Right lobe of liver (tissue), 6 donors: ENCODE data around the gene CERT1. TPM values are rescaled to one million over a fixed set of nuclear protein-coding genes. Genes with fewer than 3 reads are reported as not detected.

Experiments used
- ATAC-seq, 4 donors: fragments of 200-7000 bp; cut with Tn5 transposase; one replicate each; pipeline ENCODE4 v1.9.1; 2020; ENCODE audit warnings: mild to moderate bottlenecking in 4 of 4, moderate library complexity in 4 of 4
- DNase-seq, 3 donors: peaks; one replicate each; pipeline ENCODE4 v3.0.0-alpha.2; 2020
- H3K27ac ChIP-seq, 3 donors: fragments of 200-600 bp; one replicate each; pipeline ENCODE4 v1.8.0; 2022
- H3K27me3 ChIP-seq, 2 donors: fragments of 200-600 bp; one replicate each; pipeline ENCODE4 v1.8.0; 2022
- H3K36me3 ChIP-seq, 4 donors: fragments of 200-600 bp; sonication (generic) in 1 of 4; one replicate each; pipeline versions ENCODE4 v1.5.1 to v1.8.0; 2017 to 2022; ENCODE audit warnings: control low read depth in 1 of 4
- H3K4me1 ChIP-seq, 4 donors: fragments of 200-600 bp; sonication (generic) in 1 of 4; one replicate each; pipeline versions ENCODE4 v1.5.1 to v1.8.0; 2017 to 2022; ENCODE audit warnings: control low read depth in 1 of 4
- H3K4me3 ChIP-seq, 3 donors: fragments of 200-600 bp; one replicate each; pipeline ENCODE4 v1.8.0; 2022
- H3K9me3 ChIP-seq, 4 donors: fragments of 200-600 bp; sonication (generic) in 1 of 4; one replicate each; pipeline versions ENCODE4 v1.5.1 to v1.8.0; 2017 to 2022; ENCODE audit warnings: control low read depth in 1 of 4
- POLR2A ChIP-seq: fragments of 450-650 bp; IDR thresholded peaks from one replicate; pipeline ENCODE4 v1.6.1; 2017; ENCODE audit warnings: antibody characterized with exemption, mild to moderate bottlenecking
- WGBS: methylation state at CpG from one replicate; pipeline ENCODE4 v1.1.6; 2018; ENCODE audit warnings: low coverage, low lambda C conversion rate; ENCODE audit not compliant: insufficient coverage; ENCODE audit errors: missing lambda C conversion rate; 5-methylcytosine and 5-hydroxymethylcytosine counted together
- intact Hi-C, 2 donors: fragments of 100-400 bp; cut with DNase I; formaldehyde crosslinking; loops; one replicate each; pipeline versions ENCODE4 v1.11.2 to v1.14.1; 2022
- total RNA-seq, 6 experiments: library from RNA; depleted of rRNA in 2 of 6; stranded (reverse); fragments of >200 nt in 2 of 6; fragmentation: NEBNext Ultra II Directional in 3 of 6; extraction: Animal tissue kit (Norgen Biotek cat#: 25700) in 3 of 6; gene quantifications; one replicate each; pipeline versions ENCODE4 v1.1.0 to v1.2.4, GENCODE V29; 2016 to 2023
- TF ChIP-seq, protein P1 (sequence below), 4 donors: fragments of 200-600 bp in 3 of 4; fragments of 450-650 bp in 1 of 4; IDR thresholded peaks; one replicate each; pipeline versions ENCODE4 v1.5.1 to v1.8.0; 2016 to 2022; ENCODE audit warnings: antibody characterized with exemption in 4 of 4, mild to moderate bottlenecking in 2 of 4
- donor health status: DM: no; HTN: yes; CAD: no.
- donor health status: DM: no; HTN: no; CAD: no.
- donor health status: DM: no; HTN: no; CAD: no.
- donor health status: DM: no; HTN: yes; CAD: no.
- donor health status: DM: no; HTN: yes; CAD: no.

Gene CERT1
- total RNA-seq, 6 experiments from 2014 or later: 14.6 to 25.5 (median 19.7) TPM

DNA sequence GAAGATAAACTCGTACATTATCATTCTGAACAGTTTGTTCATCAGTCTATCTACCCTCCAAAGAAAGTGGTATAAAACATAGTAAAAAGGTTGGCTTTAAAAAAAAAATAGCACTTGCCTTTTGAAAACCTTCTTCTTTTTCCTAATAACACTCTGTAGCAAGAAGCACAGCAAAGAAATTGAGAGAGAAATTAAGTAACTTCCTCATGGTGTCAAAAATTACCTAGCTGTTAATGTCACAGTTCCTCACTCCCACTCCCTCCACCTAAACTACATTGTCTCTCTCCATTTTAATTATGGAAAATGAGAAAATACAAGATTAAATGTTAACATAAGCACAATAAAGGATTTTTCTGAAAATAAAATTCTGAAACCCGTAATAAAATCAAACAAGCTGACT, 72.2 kb downstream of the CERT1 start:
- no peaks in the 10 kb centered on the region for H3K27me3 ChIP-seq
- no peak overlapping the region for H3K27ac ChIP-seq
- no peaks in the 10 kb centered on the region for H3K9me3 ChIP-seq
- H3K4me1 ChIP-seq: no peaks in the 10 kb centered on the region
- TF ChIP-seq, protein P1, sequence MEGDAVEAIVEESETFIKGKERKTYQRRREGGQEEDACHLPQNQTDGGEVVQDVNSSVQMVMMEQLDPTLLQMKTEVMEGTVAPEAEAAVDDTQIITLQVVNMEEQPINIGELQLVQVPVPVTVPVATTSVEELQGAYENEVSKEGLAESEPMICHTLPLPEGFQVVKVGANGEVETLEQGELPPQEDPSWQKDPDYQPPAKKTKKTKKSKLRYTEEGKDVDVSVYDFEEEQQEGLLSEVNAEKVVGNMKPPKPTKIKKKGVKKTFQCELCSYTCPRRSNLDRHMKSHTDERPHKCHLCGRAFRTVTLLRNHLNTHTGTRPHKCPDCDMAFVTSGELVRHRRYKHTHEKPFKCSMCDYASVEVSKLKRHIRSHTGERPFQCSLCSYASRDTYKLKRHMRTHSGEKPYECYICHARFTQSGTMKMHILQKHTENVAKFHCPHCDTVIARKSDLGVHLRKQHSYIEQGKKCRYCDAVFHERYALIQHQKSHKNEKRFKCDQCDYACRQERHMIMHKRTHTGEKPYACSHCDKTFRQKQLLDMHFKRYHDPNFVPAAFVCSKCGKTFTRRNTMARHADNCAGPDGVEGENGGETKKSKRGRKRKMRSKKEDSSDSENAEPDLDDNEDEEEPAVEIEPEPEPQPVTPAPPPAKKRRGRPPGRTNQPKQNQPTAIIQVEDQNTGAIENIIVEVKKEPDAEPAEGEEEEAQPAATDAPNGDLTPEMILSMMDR (IDR thresholded peaks at IDR 0.05): no peak
- TF ChIP-seq POLR2A: no peak
- ATAC-seq (no peak), DNase-seq (no peak)
- H3K4me3 ChIP-seq: no peak overlapping the region
- intact Hi-C loops: no loop called here
- 87% methylated on average over 2 of the region's 2 CpGs for WGBS
- no peaks in the 10 kb centered on the region for H3K36me3 ChIP-seq

DNA sequence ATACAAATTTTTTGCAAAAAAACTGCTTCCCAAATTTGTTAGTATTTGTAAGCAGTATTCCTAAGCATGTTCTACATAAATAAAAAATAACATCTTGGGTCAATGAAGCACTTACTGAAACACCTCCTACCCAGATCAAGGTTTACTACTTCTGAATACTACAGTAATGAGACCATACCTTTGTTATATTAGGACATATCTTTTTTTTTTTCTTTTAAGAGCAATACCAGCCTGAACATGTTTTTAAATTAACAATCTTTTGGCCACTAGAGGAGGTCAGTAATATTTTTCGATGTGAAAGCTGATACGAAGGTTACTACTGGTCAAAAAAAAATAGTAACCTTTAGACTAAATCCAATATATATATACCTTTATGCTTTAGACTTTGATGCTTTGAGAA, 72.7 kb downstream of the CERT1 start:
- no peaks in the 10 kb centered on the region for H3K9me3 ChIP-seq
- no peaks in the 10 kb centered on the region for H3K36me3 ChIP-seq
- DNase-seq (no peak), ATAC-seq (no peak)
- 53% methylated on average over 2 of the region's 2 CpGs for WGBS
- no peak overlapping the region for H3K27ac ChIP-seq
- H3K27me3 ChIP-seq: no peaks in the 10 kb centered on the region
- intact Hi-C loops: no loop called here
- H3K4me1 ChIP-seq: no peaks in the 10 kb centered on the region
- no peak overlapping the region for H3K4me3 ChIP-seq
- TF ChIP-seq, protein P1 (IDR thresholded peaks at IDR 0.05): no peak
- TF ChIP-seq POLR2A: no peak

DNA sequence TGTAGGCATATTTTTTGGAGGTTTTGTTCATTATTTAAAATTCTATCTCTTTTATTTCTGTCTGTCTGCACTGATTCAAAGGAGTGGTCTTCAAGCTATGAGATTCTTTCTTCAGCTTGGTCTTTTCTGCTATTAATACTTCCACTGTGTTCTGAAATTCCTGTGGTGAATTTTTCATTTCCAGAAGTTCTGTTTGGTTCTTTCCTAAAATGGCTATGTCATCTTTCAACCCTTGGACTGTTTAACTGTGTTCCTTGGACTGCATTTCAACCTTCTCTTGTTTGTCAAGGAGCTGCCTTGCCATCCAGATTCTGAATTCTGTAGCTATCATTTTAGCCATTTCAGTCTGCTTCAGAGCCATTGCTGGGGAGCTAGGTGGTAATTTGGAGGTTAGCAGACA, 76.3 kb downstream of the CERT1 start:
- TF ChIP-seq, protein P1 (IDR thresholded peaks at IDR 0.05): no peak
- no peak for TF ChIP-seq POLR2A
- no peak for DNase-seq
- Histone ChIP-seq H3K36me3 (no peaks in the 10 kb centered on the region), H3K4me1 (no peaks in the 10 kb centered on the region), H3K27me3 (no peaks in the 10 kb centered on the region), H3K4me3 (no peak overlapping the region), H3K9me3 (no peaks in the 10 kb centered on the region), H3K27ac (no peak overlapping the region)
- no peak for ATAC-seq
- intact Hi-C loops: no loop called here

DNA sequence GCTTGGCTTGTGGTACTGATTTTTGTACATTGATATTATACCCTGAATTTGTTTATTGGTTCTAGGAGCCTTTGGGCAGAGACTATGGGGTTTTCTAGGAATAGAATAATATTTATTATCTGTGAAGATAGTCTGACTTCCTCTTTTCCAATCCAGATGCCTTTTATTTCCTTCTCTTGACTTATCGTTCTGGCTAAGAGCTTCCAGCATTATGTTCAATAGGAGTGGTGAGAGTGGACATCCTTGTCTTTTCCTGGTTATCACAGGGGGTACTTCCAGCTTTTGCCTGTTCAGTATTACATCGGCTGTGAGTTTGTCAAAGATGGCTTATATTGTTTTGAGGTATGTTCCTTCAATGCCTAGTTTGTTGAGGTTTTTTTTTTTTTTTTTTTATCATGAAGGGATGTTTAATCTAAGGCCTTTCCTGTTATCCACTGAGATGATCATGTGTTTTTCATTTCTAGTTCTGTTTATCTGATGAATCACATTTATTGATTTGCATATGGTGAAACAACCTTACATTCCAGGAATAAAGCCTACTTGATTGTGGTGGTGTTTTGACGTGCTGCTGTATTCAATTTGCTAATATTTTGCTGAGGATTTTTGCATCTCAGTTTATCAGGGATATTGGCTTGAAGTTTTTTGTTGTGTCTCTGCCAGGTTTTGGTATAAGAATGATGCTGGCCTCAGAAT, 77.5 kb downstream of the CERT1 start:
- TF ChIP-seq, protein P1 (IDR thresholded peaks at IDR 0.05): no peak
- no peak for TF ChIP-seq POLR2A
- Histone ChIP-seq H3K27ac (no peak overlapping the region), H3K27me3 (no peaks in the 10 kb centered on the region), H3K9me3 (no peaks in the 10 kb centered on the region), H3K4me1 (no peaks in the 10 kb centered on the region), H3K36me3 (no peaks in the 10 kb centered on the region), H3K4me3 (no peak overlapping the region)
- 68% methylated on average over 3 of the region's 3 CpGs for WGBS
- peak in 1 of 4 donors; percentile 72 for ATAC-seq
- intact Hi-C loops: no loop called here
- DNase-seq: no peak

DNA sequence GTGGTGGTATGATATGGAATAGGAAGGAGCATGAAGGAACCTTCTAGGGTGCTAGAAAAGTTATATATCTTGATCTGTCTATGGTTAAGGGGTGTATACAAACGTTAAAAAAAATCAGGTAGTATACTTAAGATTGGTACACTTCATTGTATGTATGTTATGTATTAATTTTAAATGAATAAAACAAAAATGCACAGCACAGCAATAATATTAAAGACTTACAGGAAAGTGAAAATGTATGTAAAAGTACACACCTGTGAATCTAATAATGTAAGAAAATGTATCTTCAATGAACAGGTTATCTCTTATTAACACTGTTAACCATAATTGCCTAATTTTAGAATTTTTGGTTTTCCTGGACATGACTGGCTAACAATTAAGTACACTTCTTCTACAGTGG, 97.2 kb downstream of the CERT1 start:
- intact Hi-C loops: no loop called here
- no peak for ATAC-seq
- Histone ChIP-seq H3K27ac (no peak overlapping the region), H3K4me1 (no peaks in the 10 kb centered on the region), H3K9me3 (no peaks in the 10 kb centered on the region), H3K27me3 (no peaks in the 10 kb centered on the region), H3K36me3 (peaks cover 0 to 27% (median 10%) of the 10 kb centered on the region in 4 donors), H3K4me3 (no peak overlapping the region)
- TF ChIP-seq, protein P1 (IDR thresholded peaks at IDR 0.05): no peak
- TF ChIP-seq POLR2A: no peak
- DNase-seq: no peak
- 92% methylated on average over 1 of the region's 1 CpG for WGBS
